Brain pericyte (primary cell): ENCODE data around the gene CRADD.
"Not testable (repeated sequence)": the region's sequence is repeated elsewhere in the genome, so short reads cannot be mapped to it uniquely, and the experiment has no call there.

Source experiments
- DNase-seq: peaks from one replicate; pipeline ENCODE4 v3.0.0-alpha.2; 2012; ENCODE audit warnings: low read depth, low spot score

The CRADD gene

DNA sequence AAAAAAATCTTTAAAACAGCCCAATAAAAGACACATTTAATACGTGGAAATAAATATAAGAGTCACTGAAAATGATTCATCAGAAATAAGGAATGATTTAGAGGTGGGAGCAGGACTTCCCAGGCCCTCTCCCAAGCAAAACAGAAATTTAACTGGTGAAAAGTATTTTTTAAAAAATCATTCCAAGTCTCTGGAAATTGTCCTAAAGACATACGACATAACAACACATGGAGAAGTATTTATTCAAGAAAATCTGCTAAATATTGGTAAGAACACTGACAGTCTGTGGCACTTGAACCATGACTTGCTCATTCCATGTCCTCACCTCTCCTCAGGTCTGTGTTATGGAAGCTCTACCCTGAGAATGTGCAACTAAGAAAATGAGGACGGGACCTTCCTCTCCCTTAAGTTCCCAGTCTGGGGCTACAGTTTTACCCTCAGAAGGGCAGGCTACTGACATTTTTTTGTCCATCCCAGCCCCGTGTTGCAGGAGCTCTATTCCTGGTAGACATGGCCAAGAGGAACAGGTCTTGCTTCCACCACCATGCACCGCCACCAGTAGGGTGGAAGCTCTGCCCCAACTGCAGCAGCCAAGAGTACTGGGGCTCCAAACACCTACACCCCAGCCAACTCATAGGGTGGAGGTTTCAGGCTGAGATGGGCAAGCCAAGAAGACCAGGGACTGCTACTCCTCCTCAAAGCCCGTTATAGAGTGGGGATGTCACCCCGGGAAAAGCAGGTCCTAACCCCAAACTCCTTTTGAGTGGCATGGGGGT is 193.0 kb downstream of the CRADD start:
- no peak for DNase-seq

DNA sequence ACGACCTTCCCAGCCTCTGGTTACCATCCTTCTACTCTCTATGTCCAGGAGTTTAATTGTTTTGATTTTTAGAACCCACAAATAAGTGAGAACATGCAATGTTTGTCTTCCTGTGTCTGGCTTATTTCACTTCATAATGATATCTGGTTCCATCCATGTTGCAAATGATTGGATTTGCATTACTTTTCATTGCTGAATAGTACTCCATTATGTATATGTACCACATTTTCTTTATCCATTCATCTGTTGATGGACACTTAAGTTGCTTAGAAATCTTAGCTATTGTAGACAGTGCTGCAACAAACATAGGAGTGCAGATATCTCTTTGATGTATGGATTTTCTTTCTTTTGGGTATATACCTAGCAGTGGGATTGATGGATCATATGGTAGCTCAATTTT is 194.4 kb downstream of the CRADD start:
- not testable (repeated sequence) for DNase-seq

DNA sequence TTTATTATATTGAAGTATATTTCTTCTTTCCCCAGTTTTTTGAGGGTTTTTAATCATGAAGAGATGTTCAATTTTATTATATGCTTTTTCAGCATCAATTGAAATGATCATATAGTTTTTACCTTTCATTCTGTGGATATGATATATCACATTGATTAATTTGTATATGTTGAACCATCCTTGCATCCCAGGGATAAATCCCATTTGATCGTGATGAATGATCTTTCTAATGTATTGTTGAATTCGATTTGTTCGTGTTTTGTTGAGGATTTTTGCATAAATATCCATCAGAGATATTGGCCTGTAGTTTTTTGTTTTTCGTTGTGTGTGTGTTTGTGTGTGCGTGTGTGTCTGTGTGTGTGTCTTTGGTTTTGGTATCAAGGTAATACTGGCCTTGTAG is 196.4 kb downstream of the CRADD start:
- DNase-seq: no peak

DNA sequence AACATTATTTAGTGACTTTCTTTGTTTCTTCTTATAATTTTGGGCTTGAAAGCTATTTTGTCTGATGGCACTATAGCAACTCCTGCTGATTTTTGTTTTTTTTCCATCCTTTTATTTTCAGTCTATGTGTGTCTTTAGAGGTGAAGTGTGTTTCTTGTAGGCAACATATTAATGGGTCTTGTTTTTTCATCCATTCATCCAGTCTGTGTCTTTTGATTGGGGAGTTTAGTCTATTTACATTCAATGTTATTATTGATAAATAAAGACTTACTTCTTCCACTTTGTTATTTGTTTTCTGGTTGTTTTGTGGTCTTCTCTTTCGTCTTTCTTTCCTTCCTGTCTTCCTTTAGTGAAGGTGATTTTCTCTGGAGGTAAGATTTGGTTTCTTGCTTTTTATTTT is 198.0 kb downstream of the CRADD start:
- DNase-seq: no peak

DNA sequence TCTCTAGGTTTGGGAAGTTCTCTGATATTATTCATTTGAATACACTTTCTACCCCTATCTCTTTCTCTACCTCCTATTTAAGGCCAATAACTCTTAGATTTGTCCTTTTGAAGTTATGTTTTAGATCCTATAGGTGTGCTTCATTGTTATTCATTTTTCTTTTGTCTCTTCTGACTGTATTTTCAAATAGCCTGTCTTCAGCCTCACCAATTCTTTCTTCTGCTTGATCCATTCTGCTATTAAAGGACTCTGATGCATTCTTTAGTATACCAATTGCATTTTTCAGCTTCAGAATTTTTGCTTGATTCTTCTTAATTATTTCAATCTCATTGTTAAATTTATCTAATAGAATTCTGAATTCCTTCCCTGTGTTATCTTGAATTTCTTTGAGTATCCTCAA is 199.2 kb downstream of the CRADD start:
- DNase-seq: no peak

DNA sequence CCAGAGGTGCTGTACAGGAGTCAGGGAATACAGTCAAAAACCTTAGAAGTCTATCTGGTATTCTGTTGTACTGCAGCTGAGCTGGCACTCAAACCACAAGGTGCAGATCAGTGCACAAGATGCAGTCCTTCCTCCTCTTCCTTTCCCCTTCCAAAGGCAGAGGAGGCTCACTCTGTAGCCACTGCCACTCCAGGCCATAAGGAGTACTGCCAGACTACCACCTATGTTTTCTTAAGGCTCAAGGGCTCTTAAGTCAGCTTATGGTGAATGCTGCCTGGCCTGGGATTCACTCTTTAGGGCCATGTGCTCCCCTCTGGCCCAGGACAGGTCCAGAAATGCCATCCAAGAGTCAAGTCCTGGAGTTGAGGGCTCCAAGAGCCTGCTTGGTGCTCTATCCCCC is 200.3 kb downstream of the CRADD start:
- no peak for DNase-seq

DNA sequence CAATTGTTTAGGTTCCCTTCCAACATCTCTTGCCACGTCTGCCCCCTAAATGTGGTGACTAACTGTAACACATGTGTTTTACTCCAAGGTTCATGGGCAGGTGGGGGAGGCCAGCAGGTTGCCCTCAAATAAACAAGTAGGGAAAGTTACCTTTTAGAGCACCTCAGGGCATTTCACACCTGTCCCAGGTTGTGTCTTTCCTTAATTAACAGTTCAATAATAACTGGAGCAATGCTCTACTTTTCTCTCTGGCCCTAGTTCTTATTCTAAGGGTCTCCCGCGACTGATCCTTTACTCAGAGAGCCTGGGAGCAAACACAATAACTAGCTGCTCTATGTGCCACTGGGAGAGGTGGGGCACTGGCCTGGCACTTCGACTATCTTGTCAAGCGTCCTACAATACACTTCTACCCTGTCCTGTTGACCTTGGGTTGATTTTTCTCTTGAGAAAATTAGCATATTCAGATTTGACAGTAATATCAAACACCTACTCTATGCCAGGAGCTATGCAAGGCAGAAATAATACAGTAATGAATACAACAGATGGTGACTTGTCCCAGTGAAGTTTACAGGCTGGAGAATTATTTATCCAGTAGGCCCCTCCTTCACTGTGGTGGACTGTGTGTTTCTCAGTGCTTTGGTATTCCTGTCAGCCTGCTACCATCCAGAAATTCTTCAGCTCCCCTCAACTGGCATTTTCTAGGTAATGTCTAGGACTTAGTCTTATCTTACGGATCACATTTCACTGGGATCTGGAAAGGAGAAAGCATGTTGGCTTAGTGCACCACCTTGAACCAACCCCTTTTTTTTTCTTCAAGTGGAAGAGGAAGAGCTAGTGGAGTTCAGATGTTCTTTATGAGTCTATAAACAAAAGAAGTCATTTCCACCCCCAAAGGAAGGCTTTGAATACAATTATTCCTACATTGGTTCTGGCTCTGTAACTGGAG is 202.6 kb downstream of the CRADD start:
- DNase-seq: no peak

DNA sequence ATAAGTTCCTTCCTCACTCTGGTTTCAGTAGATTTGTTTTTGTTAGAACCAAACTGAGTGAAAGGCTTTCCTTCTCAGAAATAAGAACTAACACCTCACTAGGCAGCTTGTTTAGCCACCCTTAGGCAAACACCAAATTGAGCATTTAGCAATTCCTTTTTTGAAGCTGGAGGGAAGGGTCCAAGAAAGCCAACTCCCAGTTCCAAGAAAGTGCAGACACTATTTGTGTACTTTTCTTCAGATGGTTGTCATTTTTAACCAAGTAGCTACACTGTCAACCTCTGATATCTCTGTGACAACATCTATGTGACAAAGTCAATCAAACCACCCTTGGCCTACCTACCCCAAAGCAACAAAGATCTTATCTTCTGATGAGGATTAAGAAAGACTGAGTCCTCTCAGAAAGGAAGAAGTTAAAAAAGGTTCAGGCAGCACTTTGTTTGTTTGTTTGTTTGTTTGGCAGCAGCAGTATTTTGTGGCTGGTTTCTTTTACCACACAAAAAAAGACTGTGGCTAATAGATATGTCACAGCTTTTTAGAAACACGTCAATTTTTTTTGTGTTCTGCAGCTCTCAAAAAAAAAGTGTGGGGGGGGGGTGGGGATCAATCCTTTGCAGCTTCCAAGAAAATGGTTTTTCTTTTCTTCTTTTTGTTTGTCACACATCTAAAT is 203.8 kb downstream of the CRADD start:
- DNase-seq: no peak

DNA sequence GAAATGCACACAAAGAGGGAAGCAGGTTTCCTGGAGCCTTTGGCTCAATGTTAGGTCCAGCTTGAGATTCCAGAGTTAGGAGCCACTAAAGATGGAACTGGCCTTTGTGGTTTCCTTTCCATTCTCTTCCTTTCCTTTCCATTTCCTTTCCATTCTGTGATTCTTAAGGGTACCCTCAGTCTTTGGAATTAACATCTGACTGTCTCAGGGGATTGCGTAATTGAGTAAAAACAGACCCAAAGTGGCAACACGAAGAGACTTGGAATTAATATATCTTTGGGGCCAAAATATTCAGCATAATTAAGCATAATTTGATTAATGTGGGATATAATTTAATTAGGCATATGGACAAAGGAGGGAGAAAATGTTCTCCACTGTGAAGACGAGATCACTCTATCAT is 205.6 kb downstream of the CRADD start:
- no peak for DNase-seq

DNA sequence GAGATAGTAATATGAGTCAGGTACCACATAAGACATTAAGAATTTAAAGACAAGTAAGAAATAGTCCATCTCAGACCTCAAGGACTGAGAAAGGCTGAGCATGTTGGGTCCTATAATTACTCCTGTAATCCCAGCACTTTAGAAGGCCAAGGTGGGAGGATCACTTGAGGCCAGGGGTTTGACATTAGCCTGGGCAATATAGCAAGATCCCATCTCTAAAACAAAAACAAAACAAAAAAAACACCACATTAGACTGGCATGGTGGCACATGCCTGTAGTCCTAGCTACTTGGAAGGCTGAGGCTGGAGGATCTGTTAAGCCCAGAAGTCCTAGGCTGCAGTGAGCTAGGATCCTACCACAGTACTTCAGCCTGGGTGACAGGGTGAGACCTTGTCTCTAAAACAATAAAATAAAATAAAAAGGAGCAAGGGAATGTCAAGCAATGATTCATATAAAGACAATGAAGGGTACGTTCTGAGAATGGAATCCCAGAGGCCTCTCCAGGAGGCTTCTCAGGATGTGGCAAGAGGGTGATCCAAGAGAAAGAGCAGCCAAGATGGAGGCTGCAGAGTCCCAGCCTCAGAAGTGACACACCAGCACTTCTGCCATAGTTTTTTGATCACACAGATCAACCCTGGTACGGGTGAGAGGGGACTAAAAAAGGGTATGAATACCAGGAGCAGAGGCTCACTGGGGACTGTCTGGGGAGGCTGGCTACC is 206.4 kb downstream of the CRADD start:
- DNase-seq: no peak

DNA sequence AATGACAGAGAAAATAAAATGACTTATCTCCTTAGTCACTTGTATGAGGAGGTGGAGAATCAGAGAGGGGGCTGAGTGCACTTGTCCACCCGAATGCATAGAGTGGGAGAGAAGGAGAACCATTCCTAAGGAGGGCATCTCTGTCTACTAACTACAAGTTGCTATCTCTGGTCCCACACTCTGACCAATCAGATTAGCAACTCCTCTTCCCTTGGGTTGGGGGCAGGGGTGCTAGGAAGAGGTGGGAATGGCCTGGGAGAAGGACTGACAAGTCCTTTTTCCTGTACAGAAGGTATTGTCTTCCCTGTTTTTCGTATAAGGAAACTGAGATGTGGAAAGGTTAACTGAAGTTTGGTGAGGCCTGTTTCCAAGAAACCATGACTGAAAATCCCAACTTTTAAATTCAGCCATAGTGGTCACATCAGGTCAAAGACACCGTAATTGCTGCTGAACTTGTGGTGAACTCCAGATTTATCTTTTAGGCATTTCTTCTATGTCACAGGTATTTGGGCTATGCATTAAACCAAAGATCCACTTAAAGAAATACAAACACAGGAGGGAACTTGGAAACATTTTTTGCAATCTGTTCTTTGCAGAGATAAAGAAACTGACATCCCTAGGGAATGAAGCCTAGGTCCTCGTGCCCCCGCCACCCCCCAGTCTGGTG is 207.8 kb downstream of the CRADD start:
- DNase-seq: no peak

DNA sequence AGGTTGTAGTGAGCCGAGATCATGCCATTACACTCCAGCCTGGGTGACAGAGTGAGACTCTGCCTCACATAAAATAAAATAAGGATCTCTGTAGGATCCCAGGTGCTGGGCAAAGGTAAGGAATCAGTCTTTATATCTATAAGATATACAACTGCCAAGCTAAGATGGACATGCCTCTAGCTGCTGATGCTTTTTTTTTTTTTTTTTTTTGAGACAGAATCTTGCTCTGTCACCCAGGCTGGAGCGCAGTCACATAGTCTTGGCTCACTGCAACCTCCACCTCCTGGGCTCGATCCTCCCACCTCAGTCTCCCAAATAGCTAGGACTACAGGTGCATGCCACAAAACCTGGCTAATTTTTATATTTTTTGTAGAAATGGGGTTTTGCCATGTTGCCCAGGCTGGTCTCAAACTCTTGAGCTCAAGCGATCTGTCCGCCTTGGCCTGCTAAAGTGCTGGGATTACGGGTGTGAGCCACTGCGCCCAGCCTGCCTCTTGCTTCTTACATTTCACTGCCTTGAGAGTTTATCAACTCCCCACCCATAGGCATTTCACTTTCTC is 208.9 kb downstream of the CRADD start:
- not testable (repeated sequence) for DNase-seq

DNA sequence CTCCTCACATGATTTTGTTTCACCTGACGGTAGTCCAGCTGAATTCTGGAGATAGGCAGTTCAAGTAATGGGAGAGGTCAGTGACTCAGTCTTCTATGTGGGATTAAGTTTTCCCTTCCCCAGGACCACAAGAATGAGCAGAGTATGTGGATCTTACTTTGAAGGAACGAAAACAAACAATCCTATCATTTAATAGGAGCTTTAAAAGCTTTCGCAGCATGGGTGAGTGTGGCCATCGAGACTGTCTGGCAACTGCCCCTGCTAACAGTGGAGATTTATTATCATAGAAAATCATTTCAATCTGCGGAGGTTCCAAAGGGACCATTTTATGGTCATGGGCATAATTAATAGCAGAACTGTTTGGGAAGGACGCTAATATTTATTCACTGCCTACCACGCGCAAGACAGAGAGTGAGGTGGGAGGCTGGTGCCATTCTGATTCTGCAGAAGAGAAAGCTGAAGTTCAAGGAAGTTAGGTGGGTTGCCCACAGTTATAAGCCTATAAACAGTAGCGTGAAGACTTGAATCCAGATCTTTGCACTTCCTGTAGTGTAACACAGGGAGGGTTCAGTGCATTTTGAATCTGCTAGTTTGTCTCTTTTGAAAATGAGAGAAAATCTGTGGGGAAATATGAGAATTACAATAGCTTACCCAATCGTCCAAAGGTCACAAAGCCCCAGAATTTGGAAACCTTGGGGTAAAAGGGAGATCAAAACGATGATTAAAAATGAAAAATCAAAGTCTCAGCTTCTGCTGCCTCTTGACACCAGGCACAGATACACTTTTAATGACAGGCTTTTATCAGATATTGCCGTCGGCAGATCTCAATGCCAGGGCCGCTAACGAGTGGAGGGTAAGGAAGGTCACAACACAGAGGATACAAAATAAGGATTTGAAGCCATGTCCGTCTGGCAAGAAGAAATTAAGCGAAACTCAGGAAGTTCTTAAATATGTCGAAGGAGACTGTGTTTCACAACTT is 209.6 kb downstream of the CRADD start:
- peak; percentile 29 for DNase-seq

DNA sequence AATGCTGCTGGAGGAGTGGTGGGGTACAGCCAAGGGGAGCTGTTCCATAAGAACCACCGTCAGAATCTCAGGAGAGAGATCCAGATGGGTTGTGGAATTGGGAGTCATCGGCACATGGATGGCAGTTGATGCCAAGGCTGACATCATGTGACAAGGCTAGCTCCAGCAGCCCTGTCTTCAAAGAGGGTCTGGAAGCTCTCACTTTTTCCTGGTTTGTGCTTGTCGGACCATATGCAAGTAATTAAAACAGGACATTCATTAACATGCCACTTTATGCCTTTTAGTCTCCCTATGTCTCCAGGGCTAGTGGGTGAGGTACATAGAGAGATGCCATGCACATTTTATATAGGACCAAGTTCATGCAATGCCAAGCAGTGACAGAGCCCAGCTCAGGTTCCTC is 211.8 kb downstream of the CRADD start:
- no peak for DNase-seq

DNA sequence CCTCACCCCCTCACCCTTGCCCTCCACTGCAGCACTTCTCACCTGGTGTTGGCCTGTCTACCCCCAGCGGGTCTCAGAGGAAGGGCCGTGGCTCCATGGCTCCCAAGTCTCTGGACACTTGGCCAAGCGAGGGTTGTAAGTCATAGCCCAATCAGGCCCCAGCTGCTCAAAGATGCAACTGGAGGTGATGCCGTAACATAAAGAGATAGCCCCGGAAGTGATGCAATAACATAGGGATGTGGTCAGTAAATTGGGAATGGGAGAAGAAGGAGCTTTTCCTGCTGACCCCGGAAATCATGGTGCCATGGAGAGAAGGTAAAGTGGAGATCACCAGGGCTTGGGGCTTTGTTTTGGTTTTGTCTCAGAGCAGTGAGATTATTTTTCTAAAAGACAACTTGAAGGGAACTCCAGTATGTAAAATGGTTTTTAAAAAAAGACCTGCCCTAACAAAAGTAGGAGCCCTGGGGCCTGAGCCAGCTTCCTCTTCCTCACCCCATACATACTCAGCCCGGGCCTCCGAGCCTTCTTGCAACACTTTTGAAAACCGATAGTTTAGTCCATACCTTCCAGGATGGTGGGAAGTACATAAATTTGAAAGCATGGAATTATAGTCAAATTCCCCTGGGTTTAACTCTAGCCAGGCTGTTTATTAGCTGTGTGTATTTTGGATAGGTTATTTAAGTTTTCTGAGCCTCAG is 212.5 kb downstream of the CRADD start:
- no peak for DNase-seq

DNA sequence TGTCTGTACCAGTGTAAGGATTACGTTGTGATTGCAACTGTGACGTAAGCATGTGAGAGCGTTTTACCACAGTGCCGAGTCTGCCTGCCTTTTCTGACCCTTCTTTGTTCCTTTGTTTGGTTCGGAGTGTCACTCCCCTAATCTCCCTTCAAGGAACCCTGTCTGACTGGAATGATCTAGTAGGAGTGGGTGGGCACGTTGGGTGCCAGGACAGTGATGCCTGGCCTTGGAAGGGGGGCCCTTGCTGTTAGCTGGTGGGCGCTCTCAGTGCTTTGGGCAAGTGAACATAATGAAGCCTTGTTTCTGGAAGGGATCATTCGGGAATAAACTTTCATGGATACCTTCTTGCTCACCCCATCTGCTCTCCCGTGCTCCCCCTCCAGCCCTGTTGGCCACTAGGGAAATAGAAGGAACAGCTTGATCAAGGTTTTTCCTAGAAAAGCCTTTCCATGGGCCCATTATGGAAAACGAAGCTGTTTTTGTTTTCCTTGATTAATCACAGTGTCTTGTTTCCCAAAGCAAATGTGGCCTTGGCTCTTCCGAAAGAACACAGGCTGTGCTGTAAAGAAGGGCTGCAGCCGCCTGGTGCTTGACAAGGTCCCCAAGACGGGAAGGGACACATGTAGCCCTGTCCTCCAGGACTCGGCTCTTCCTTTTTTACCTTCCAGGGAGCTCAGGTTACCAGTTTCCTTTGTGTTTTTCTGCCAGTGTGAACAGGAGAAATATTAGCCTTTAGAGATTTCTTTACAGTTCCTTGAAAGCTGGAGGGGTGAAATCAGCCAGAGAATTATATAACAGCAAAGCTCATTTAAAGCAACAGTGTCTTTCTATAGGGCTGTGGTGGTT is 215.5 kb downstream of the CRADD start:
- no peak for DNase-seq

DNA sequence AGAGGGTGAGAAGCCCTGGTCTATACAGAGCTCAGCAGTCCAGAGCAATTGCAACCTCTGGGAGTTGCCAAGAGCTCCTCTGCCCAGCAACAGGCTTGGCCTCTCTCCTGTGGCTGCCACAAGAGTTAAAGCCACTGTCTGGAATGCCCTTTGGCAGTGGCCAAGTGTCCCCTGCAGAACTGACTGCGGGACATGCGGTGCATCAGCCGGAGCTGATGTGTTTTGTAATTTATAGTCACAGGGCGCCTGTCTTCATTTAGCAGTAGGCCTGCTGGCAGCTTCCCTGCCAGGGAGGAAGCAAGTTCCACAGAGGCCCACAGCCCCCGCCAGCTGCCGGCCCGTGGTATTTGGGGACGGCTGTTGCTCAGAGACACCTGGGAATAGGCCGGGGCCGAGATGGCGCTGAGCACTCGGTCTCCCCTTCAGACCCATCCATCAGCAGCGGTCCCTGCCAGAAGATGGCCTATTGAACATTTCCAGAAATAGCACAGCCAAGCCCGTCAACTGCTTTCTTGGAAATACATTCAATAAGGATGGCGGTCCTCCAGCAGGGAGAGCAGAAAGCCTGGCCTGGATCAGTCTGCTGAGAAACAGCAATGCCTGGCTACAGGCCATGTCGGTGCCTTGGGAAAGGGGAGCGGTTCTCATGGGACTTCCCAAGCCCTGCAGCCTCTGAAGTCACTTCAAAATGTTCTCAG is 217.4 kb downstream of the CRADD start:
- DNase-seq: no peak
